Suprapubic skin (tissue), 4 donors: Measurements from ENCODE around the gene C1orf35.

Source experiments
- CTCF ChIP-seq, 2 donors: fragments of 200-600 bp in 1 of 2; fragments of 450-650 bp in 1 of 2; sonication (generic) in 1 of 2; IDR thresholded peaks; one replicate each; pipeline ENCODE4 v1.5.1; 2016 to 2019; ENCODE audit warnings: antibody characterized with exemption in 2 of 2, mild to moderate bottlenecking in 1 of 2, moderate library complexity in 1 of 2
- EP300 ChIP-seq: sonication (generic); formaldehyde crosslinking; IDR thresholded peaks from one replicate; pipeline ENCODE4 v1.6.1; 2017; ENCODE audit warnings: antibody characterized with exemption
- POLR2A ChIP-seq, 2 donors: fragments of 450-650 bp; IDR thresholded peaks; one replicate each; pipeline ENCODE4 v1.6.1; 2017; ENCODE audit warnings: antibody characterized with exemption in 2 of 2, mild to moderate bottlenecking in 2 of 2, moderate library complexity in 2 of 2
- POLR2AphosphoS5 ChIP-seq, 3 donors: sonication (generic); formaldehyde crosslinking; IDR thresholded peaks; one replicate each; pipeline ENCODE4 v1.6.1; 2017; ENCODE audit warnings: antibody characterized with exemption in 3 of 3

GRCh38 chr1:228089519-228090380 is 13.4 kb downstream of the C1orf35 start:
- TF ChIP-seq POLR2A (IDR thresholded peaks at IDR 0.05) (no peak), POLR2AphosphoS5 (IDR thresholded peaks at IDR 0.05) (no peak), CTCF (IDR thresholded peaks at IDR 0.05) (no peak), EP300 (no peak)
